ENCODE data around the gene FHOD1. TPM values are rescaled to one million over a fixed set of nuclear protein-coding genes. Genes with fewer than 3 reads are reported as not detected.

FHOD1 gene
- polyA plus RNA-seq, 3 donors = 5.1 to 152 (median 5.5) TPM

- H3K4me3 Mint-ChIP-seq = peak within 1 kb of the TSS in 1 of 2 donors; percentile 88
- DNase-seq = peak; percentile 95
- Histone ChIP-seq H3K79me2 (ENCODE audit: insufficient read depth, low read length) (peaks cover 8% of the 10 kb centered on the region), H3K27ac (ENCODE audit: low read depth in 1 of 2, low read length in 2 of 2) (peak within 1 kb of the TSS; percentile 63 to 95), H3K4me2 (replicated peaks; ENCODE audit: extremely low read depth, low read length, poor library complexity, severe bottlenecking) (peak within 1 kb of the TSS; percentile 92), H3K9ac (ENCODE audit: insufficient read depth, low read length, poor library complexity, severe bottlenecking) (peak within 1 kb of the TSS; percentile 87), H3K4me3 (replicated peaks in 1 of 3; ENCODE audit: low read depth in 2 of 3, low read length in 3 of 3) (peak within 1 kb of the TSS; percentile 66 to 95 (median 85)), H2AFZ (ENCODE audit: insufficient read depth, low read depth, low read length, poor library complexity, severe bottlenecking) (peak within 1 kb of the TSS; percentile 66), H3K9me3 (replicated peaks in 1 of 2; ENCODE audit: control insufficient read depth in 1 of 2, insufficient read depth in 1 of 2, low read length in 2 of 2) (no peaks in the 10 kb centered on the region), H3K4me1 (ENCODE audit: control insufficient read depth in 1 of 2, insufficient read depth in 2 of 2, low read length in 2 of 2) (peaks cover 39 to 46% of the 10 kb centered on the region in 2 donors), H3K27me3 (ENCODE audit: control insufficient read depth in 2 of 2, insufficient read depth in 2 of 2, low read length in 2 of 2) (peaks cover 0 to 11% of the 10 kb centered on the region in 2 donors), H4K20me1 (ENCODE audit: insufficient read depth, low read length) (peaks cover 3% of the 10 kb centered on the region), H3K36me3 (replicated peaks in 1 of 2; ENCODE audit: control insufficient read depth in 1 of 2, insufficient read depth in 2 of 2, low read length in 2 of 2) (no peaks in the 10 kb centered on the region)
- peaks cover 7 to 8% of the 10 kb centered on the region in 2 donors for H3K36me3 Mint-ChIP-seq
- TF ChIP-seq CTCF (IDR thresholded peaks at IDR 0.05) = no peak
- no peak within 1 kb of the TSS for H3K27ac Mint-ChIP-seq
- under 1% methylated on average over 76 of the region's 77 CpGs for WGBS (ENCODE audit: insufficient coverage)
- H3K27me3 Mint-ChIP-seq (ENCODE audit: low read depth in 3 of 3) = peaks cover 9 to 40% (median 22%) of the 10 kb centered on the region in 3 donors
- intact Hi-C loops (cut with micrococcal nuclease) = no loop called here
- H3K4me1 Mint-ChIP-seq = peaks cover 17% of the 10 kb centered on the region
- H3K9me3 Mint-ChIP-seq = peaks cover 0 to 4% (median 2%) of the 10 kb centered on the region in 7 donors
These were observed 63.4 kb downstream of the FHOD1 start, which contains the start of gene MATCAP1 for GRCh38 chr16:67183627-67184452. MATCAP1 (minus strand) TSS chr16:67183963; CDS start chr16:67180610, 3,353 bp downstream.

GRCh38 chr16:67183284-67183626, 64.0 kb downstream of the FHOD1 start:
- peaks cover 3% of the 10 kb centered on the region for H4K20me1 ChIP-seq (ENCODE audit: insufficient read depth, low read length)
- Mint-ChIP-seq H3K4me1 (peaks cover 22% of the 10 kb centered on the region), H3K4me3 (no peak overlapping the region), H3K9me3 (peaks cover 0 to 4% (median 2%) of the 10 kb centered on the region in 7 donors), H3K36me3 (peaks cover 9 to 11% of the 10 kb centered on the region in 2 donors), H3K27ac (no peak overlapping the region), H3K27me3 (ENCODE audit: low read depth in 3 of 3) (peaks cover 9 to 45% (median 24%) of the 10 kb centered on the region in 3 donors)
- H3K9me3 ChIP-seq (replicated peaks in 1 of 2; ENCODE audit: control insufficient read depth in 1 of 2, insufficient read depth in 1 of 2, low read length in 2 of 2) = no peaks in the 10 kb centered on the region
- H3K4me3 ChIP-seq (replicated peaks in 1 of 3; ENCODE audit: low read depth in 2 of 3, low read length in 3 of 3) = peak overlapping the region; percentile 66 to 95 (median 85)
- intact Hi-C loops (cut with micrococcal nuclease) = no loop called here
- 3% methylated on average over 4 of the region's 11 CpGs for WGBS (ENCODE audit: insufficient coverage)
- no peak for TF ChIP-seq CTCF (IDR thresholded peaks at IDR 0.05)
- peak overlapping the region; percentile 87 for H3K9ac ChIP-seq (ENCODE audit: insufficient read depth, low read length, poor library complexity, severe bottlenecking)
- H3K27me3 ChIP-seq (ENCODE audit: control insufficient read depth in 2 of 2, insufficient read depth in 2 of 2, low read length in 2 of 2) = peaks cover 0 to 14% of the 10 kb centered on the region in 2 donors
- H3K4me1 ChIP-seq (ENCODE audit: control insufficient read depth in 1 of 2, insufficient read depth in 2 of 2, low read length in 2 of 2) = peaks cover 45 to 51% of the 10 kb centered on the region in 2 donors
- H3K36me3 ChIP-seq (replicated peaks in 1 of 2; ENCODE audit: control insufficient read depth in 1 of 2, insufficient read depth in 2 of 2, low read length in 2 of 2) = no peaks in the 10 kb centered on the region
- peak overlapping the region; percentile 16 to 95 for H3K27ac ChIP-seq (ENCODE audit: low read depth in 1 of 2, low read length in 2 of 2)
- peaks cover 8% of the 10 kb centered on the region for H3K79me2 ChIP-seq (ENCODE audit: insufficient read depth, low read length)
- no peak for DNase-seq
- H2AFZ ChIP-seq (ENCODE audit: insufficient read depth, low read depth, low read length, poor library complexity, severe bottlenecking) = peak overlapping the region; percentile 66
- H3K4me2 ChIP-seq (replicated peaks; ENCODE audit: extremely low read depth, low read length, poor library complexity, severe bottlenecking) = peak overlapping the region; percentile 92

All from CD14-positive monocyte (primary cell).